ENCODE results near the gene CADM2. TPM values are rescaled to one million over a fixed set of nuclear protein-coding genes. Genes with fewer than 3 reads are reported as not detected.
"Not testable (repeated sequence)": the region's sequence is repeated elsewhere in the genome, so short reads cannot be mapped to it uniquely, and the experiment has no call there.

The CADM2 gene
- total RNA-seq, 4 donors from 2014 or later, result 9.6 to 16.2 (median 11.5) TPM

- no peaks in the 10 kb centered on the region for H3K36me3 ChIP-seq
- TF ChIP-seq EP300 (IDR thresholded peaks at IDR 0.05), result no peak
- TF ChIP-seq, protein P1, sequence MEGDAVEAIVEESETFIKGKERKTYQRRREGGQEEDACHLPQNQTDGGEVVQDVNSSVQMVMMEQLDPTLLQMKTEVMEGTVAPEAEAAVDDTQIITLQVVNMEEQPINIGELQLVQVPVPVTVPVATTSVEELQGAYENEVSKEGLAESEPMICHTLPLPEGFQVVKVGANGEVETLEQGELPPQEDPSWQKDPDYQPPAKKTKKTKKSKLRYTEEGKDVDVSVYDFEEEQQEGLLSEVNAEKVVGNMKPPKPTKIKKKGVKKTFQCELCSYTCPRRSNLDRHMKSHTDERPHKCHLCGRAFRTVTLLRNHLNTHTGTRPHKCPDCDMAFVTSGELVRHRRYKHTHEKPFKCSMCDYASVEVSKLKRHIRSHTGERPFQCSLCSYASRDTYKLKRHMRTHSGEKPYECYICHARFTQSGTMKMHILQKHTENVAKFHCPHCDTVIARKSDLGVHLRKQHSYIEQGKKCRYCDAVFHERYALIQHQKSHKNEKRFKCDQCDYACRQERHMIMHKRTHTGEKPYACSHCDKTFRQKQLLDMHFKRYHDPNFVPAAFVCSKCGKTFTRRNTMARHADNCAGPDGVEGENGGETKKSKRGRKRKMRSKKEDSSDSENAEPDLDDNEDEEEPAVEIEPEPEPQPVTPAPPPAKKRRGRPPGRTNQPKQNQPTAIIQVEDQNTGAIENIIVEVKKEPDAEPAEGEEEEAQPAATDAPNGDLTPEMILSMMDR (IDR thresholded peaks at IDR 0.05), result no peak
- no peak for TF ChIP-seq POLR2AphosphoS5 (IDR thresholded peaks at IDR 0.05)
- no peak for TF ChIP-seq POLR2A (IDR thresholded peaks at IDR 0.05; ENCODE audit: low read depth)
- no peaks in the 10 kb centered on the region for H3K27me3 ChIP-seq
- intact Hi-C loops (cut with DNase I), result no loop called here
- no peaks in the 10 kb centered on the region for H3K4me1 ChIP-seq
- DNase-seq (ENCODE audit: extremely low spot score), result no peak
- WGBS, result 67% methylated on average over 6 of the region's 6 CpGs
- H3K27ac ChIP-seq (replicated peaks in 1 of 4), result no peak overlapping the region
- no peaks in the 10 kb centered on the region for H3K9me3 ChIP-seq
- no peak overlapping the region for H3K4me3 ChIP-seq
These were observed 1019.0 kb downstream of the CADM2 start for GRCh38 chr3:85977615-85978338.

DNA sequence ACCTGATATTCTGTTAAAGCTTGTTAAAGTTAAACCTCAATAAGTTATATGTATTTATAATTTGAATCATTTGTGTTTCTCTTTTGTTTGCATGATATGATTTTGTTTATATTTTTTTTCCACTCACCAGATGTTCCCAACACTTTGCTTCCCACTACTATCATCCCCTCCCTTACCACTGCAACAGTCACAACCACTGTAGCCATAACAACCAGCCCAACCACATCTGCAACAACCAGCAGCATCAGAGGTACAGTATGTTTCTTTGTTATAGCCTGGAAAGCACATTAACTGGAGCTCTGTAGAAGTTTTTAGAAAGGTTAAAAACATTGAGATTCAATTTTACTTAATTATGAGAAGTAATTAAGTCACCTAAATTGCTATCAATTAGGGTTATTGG, 1020.2 kb downstream of the CADM2 start:
- H3K9me3 ChIP-seq, result no peaks in the 10 kb centered on the region
- no peaks in the 10 kb centered on the region for H3K36me3 ChIP-seq
- TF ChIP-seq POLR2AphosphoS5 (IDR thresholded peaks at IDR 0.05) (no peak), EP300 (IDR thresholded peaks at IDR 0.05) (no peak), POLR2A (IDR thresholded peaks at IDR 0.05; ENCODE audit: low read depth) (no peak)
- TF ChIP-seq, protein P1 (IDR thresholded peaks at IDR 0.05), result no peak
- H3K27me3 ChIP-seq, result no peaks in the 10 kb centered on the region
- no peak for DNase-seq (ENCODE audit: extremely low spot score)
- H3K27ac ChIP-seq (replicated peaks in 1 of 4), result no peak overlapping the region
- intact Hi-C loops (cut with DNase I), result no loop called here
- H3K4me3 ChIP-seq, result no peak overlapping the region
- H3K4me1 ChIP-seq, result no peaks in the 10 kb centered on the region

GRCh38 chr3:85989581-85989980, 1030.8 kb downstream of the CADM2 start:
- H3K27ac ChIP-seq (replicated peaks in 1 of 4); intact Hi-C loops (cut with DNase I): not testable (repeated sequence)
- WGBS, result 89% methylated on average over 10 of the region's 10 CpGs

DNA sequence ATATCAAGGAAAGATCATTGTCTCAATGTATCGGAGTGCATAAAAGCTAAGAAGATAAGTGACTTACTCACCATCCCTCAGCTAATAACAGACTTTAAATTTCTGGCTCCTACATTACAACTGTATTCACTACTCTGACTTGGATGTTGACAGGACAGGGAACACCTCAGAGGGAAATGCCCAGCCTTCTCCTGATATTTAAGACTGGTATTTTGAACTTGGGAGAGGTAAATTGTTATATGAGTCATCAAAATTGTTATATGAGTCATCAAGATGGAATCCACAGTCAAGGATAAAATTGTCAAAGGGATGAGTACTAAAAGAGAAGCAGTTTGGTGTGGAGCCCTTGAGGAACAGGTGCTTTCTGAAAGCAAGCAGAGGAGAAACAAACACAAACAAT, 1070.8 kb downstream of the CADM2 start:
- Histone ChIP-seq H3K36me3 (no peaks in the 10 kb centered on the region), H3K27me3 (no peaks in the 10 kb centered on the region), H3K4me3 (no peak overlapping the region), H3K4me1 (no peaks in the 10 kb centered on the region), H3K27ac (replicated peaks in 1 of 4) (no peak overlapping the region), H3K9me3 (no peaks in the 10 kb centered on the region)
- DNase-seq (ENCODE audit: extremely low spot score), result no peak
- TF ChIP-seq, protein P1 (IDR thresholded peaks at IDR 0.05), result no peak
- TF ChIP-seq POLR2A (IDR thresholded peaks at IDR 0.05; ENCODE audit: low read depth), result no peak
- no peak for TF ChIP-seq POLR2AphosphoS5 (IDR thresholded peaks at IDR 0.05)
- no peak for TF ChIP-seq EP300 (IDR thresholded peaks at IDR 0.05)
- intact Hi-C loops (cut with DNase I), result no loop called here
- WGBS, result 89% methylated on average over 1 of the region's 1 CpG

More at GRCh38 chr3:85989581-85989980, 1030.8 kb downstream of the CADM2 start:
- H3K4me3 ChIP-seq; H3K4me1 ChIP-seq; DNase-seq (ENCODE audit: extremely low spot score); H3K27me3 ChIP-seq; H3K36me3 ChIP-seq; H3K9me3 ChIP-seq: not testable (repeated sequence)

DNA sequence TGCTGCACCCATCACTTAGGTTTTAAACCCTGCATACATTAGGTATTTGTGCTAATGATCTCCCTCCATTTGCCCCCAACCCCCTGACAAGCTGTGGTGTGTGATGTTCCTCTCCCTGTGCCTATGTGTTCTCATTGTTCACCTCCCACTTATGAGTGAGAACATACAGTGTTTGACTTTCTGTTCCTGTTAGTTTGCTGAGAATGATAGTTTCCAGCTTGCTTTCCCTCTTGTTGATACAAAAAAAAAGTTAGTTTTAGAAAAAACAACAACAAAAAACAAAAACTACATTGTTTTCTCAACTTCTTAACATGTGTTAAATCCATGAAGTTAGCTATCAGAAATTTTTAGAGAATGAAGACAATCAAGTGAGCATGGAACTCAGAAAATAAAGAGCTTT, 1079.1 kb downstream of the CADM2 start:
- DNase-seq (ENCODE audit: extremely low spot score), result no peak
- TF ChIP-seq EP300 (IDR thresholded peaks at IDR 0.05), result no peak
- no peak for TF ChIP-seq POLR2A (IDR thresholded peaks at IDR 0.05; ENCODE audit: low read depth)
- TF ChIP-seq, protein P1 (IDR thresholded peaks at IDR 0.05), result no peak
- no peak for TF ChIP-seq POLR2AphosphoS5 (IDR thresholded peaks at IDR 0.05)
- H3K9me3 ChIP-seq, result peaks cover 0 to 5% (median 2%) of the 10 kb centered on the region in 4 donors
- H3K36me3 ChIP-seq, result no peaks in the 10 kb centered on the region
- intact Hi-C loops (cut with DNase I), result no loop called here
- H3K4me3 ChIP-seq, result no peak overlapping the region
- H3K27ac ChIP-seq (replicated peaks in 1 of 4), result no peak overlapping the region
- no peaks in the 10 kb centered on the region for H3K27me3 ChIP-seq
- no peaks in the 10 kb centered on the region for H3K4me1 ChIP-seq
